ENCODE results near the gene PEDS1. TPM values are rescaled to one million over a fixed set of nuclear protein-coding genes. Genes with fewer than 3 reads are reported as not detected.

Gene PEDS1
- total and polyA plus RNA-seq, 2 of the 8 experiments (the other 6 are each of a cell fraction or from before 2014, with no cell fraction given) = 28.9 to 75.9 TPM

GRCh38 chr20:50182346-50182745, 28.8 kb upstream of the PEDS1 start:
- no peak overlapping the region for H2AK5ac ChIP-seq (ENCODE audit: low read depth, low read length)
- H3K27ac ChIP-seq (ENCODE audit: low read depth, low read length) = no peak overlapping the region
- no peak overlapping the region for H3K18ac ChIP-seq (ENCODE audit: extremely low read depth, low read length)
- H3K9me3 ChIP-seq (ENCODE audit: insufficient read depth in 2 of 2, low read depth in 1 of 2, low read length in 1 of 2) = no peaks in the 10 kb centered on the region
- TF ChIP-seq BCL11A (IDR thresholded peaks at IDR 0.05; ENCODE audit: low read depth in 2 of 2, low read length in 2 of 2) = no peak
- no peak for TF ChIP-seq RBBP5 (IDR thresholded peaks at IDR 0.05; ENCODE audit: borderline replicate concordance, low read depth, low read length)
- H3K56ac ChIP-seq (replicated peaks; ENCODE audit: insufficient read length, low read depth, low read length) = no peak overlapping the region
- DNase-seq (ENCODE audit: low read depth in 1 of 2, low spot score in 2 of 2) = no peak
- no peaks in the 10 kb centered on the region for H3K79me2 ChIP-seq (ENCODE audit: control insufficient read depth in 1 of 2, insufficient read depth in 2 of 2, low read length in 2 of 2)
- H3K4ac ChIP-seq (replicated peaks; ENCODE audit: insufficient read length, low read depth, low read length) = no peak overlapping the region
- WGBS, 2 experiments (ENCODE audit: extremely low coverage in 1 of 2, insufficient coverage in 1 of 2, insufficient read length in 1 of 2, insufficient replicate concordance in 2 of 2, low coverage in 1 of 2, low lambda C conversion rate in 2 of 2, missing lambda C conversion rate in 1 of 2) = 95% methylated on average over 2 of the region's 2 CpGs; no CpG with 5 or more reads in 1 of the 2 experiments
- no peak overlapping the region for H2BK20ac ChIP-seq (ENCODE audit: low read length)
- H4K8ac ChIP-seq (ENCODE audit: extremely low read depth, insufficient read depth, low read length) = no peak overlapping the region
- no peak overlapping the region for H4K91ac ChIP-seq (replicated peaks; ENCODE audit: insufficient read length, low read length)
- H2BK15ac ChIP-seq (ENCODE audit: low read length) = no peak overlapping the region
- no peak for FAIRE-seq
- no peak overlapping the region for H2AFZ ChIP-seq (ENCODE audit: low read length)
- POLR2A ChIA-PET (ENCODE audit: partially characterized antibody) = interaction anchor here (0.6 to 1.6 kb wide), 2 partner anchors 8 to 297 kb away, joined by 3 to 4 read pairs; partner anchors contain the start of gene CEBPB
- H3K4me1 ChIP-seq (replicated peaks in 1 of 4; ENCODE audit: control insufficient read depth in 3 of 4, insufficient read depth in 4 of 4, low read length in 3 of 4) = peaks cover 0 to 5% (median 2%) of the 10 kb centered on the region in 4 experiments; a peak in 6 of 7 replicates
- no peak overlapping the region for H3K23ac ChIP-seq (ENCODE audit: insufficient read length)
- H4K5ac ChIP-seq (ENCODE audit: insufficient read length, low read depth, low read length) = no peak overlapping the region
- H3K23me2 ChIP-seq (ENCODE audit: low read depth, low read length) = no peaks in the 10 kb centered on the region
- no peaks in the 10 kb centered on the region for H3K79me1 ChIP-seq (ENCODE audit: low read depth, low read length)
- CTCF ChIA-PET (ENCODE audit: partially characterized antibody) = interaction anchor here (0.6 to 11.5 kb wide), 10 partner anchors 10 to 283 kb away, joined by 3 to 160 read pairs (median 3); no protein-coding TSS in a partner anchor
- H2BK120ac ChIP-seq (replicated peaks; ENCODE audit: low read depth, low read length) = no peak overlapping the region
- H3K36me3 ChIP-seq (ENCODE audit: control insufficient read depth in 2 of 4, insufficient read depth in 4 of 4, low read length in 3 of 4) = no peaks in the 10 kb centered on the region
- no peak overlapping the region for H3K4me2 ChIP-seq (ENCODE audit: insufficient read depth in 1 of 2, low read depth in 2 of 2, low read length in 2 of 2)
- peaks cover 0 to 2% (median 0%) of the 10 kb centered on the region in 4 experiments; a peak in 1 of 7 replicates for H3K27me3 ChIP-seq (replicated peaks in 1 of 4; ENCODE audit: control insufficient read depth in 3 of 4, extremely low read depth in 1 of 4, insufficient read depth in 3 of 4, low read length in 3 of 4)
- H2BK12ac ChIP-seq (ENCODE audit: low read depth, low read length) = no peak overlapping the region
- H3K9ac ChIP-seq (replicated peaks in 1 of 4; ENCODE audit: extremely low read depth in 1 of 4, low read depth in 3 of 4, low read length in 3 of 4) = no peak overlapping the region
- no peak overlapping the region for H3K14ac ChIP-seq (ENCODE audit: insufficient read length)
- no peak overlapping the region for H2BK5ac ChIP-seq (ENCODE audit: low read depth, low read length)
- no peaks in the 10 kb centered on the region for H4K20me1 ChIP-seq (replicated peaks in 1 of 2; ENCODE audit: control insufficient read depth in 1 of 2, insufficient read depth in 2 of 2, low read length in 2 of 2)
- no peak overlapping the region for H3K4me3 ChIP-seq (ENCODE audit: extremely low read depth in 1 of 4, insufficient read depth in 2 of 4, low read depth in 3 of 4, low read length in 4 of 4)
